Upper lobe of left lung (tissue), 4 donors: Measurements from ENCODE around the gene PTCH1.

ENCODE experiments used
- POLR2A ChIP-seq, 4 donors: fragments of 450-650 bp; IDR thresholded peaks; one replicate each; pipeline ENCODE4 v1.5.1; 2016 to 2017; ENCODE audit warnings: antibody characterized with exemption in 4 of 4, mild to moderate bottlenecking in 2 of 4
- TF ChIP-seq, protein P1 (sequence below), 6 experiments: fragments of 450-650 bp in 4 of 6; fragments of 200-600 bp in 2 of 6; sonication (generic) in 2 of 6; IDR thresholded peaks; one replicate each; pipeline ENCODE4 v1.5.1; 2016 to 2019; ENCODE audit warnings: antibody characterized with exemption in 6 of 6

DNA sequence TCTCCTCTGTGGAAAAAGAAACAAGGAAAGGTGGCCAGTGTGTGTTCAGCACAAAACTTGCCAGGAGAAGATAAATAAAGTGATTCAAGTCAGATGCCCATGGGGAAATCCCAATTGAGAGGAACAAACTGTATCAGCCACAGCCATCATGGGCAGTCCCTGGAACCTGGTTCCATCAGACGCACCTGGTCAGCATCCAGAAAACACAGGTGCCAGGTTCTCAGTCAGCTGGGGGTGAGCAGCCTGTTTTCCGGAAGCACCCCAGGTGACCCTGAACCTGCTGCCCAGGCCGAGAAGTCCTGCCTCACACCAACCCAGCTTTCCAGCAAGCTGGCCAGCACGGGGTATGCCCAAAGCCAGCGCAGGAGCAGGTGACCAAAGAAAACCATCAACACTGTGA is 30.5 kb downstream of the PTCH1 start:
- TF ChIP-seq, protein P1, sequence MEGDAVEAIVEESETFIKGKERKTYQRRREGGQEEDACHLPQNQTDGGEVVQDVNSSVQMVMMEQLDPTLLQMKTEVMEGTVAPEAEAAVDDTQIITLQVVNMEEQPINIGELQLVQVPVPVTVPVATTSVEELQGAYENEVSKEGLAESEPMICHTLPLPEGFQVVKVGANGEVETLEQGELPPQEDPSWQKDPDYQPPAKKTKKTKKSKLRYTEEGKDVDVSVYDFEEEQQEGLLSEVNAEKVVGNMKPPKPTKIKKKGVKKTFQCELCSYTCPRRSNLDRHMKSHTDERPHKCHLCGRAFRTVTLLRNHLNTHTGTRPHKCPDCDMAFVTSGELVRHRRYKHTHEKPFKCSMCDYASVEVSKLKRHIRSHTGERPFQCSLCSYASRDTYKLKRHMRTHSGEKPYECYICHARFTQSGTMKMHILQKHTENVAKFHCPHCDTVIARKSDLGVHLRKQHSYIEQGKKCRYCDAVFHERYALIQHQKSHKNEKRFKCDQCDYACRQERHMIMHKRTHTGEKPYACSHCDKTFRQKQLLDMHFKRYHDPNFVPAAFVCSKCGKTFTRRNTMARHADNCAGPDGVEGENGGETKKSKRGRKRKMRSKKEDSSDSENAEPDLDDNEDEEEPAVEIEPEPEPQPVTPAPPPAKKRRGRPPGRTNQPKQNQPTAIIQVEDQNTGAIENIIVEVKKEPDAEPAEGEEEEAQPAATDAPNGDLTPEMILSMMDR (IDR thresholded peaks at IDR 0.05), result no peak
- no peak for TF ChIP-seq POLR2A (IDR thresholded peaks at IDR 0.05)
